ENCODE results near the gene SLC6A20. TPM values are rescaled to one million over a fixed set of nuclear protein-coding genes. Genes with fewer than 3 reads are reported as not detected.

The SLC6A20 gene
- total RNA-seq, 1 donor from 2014 or later, result not detected

DNA sequence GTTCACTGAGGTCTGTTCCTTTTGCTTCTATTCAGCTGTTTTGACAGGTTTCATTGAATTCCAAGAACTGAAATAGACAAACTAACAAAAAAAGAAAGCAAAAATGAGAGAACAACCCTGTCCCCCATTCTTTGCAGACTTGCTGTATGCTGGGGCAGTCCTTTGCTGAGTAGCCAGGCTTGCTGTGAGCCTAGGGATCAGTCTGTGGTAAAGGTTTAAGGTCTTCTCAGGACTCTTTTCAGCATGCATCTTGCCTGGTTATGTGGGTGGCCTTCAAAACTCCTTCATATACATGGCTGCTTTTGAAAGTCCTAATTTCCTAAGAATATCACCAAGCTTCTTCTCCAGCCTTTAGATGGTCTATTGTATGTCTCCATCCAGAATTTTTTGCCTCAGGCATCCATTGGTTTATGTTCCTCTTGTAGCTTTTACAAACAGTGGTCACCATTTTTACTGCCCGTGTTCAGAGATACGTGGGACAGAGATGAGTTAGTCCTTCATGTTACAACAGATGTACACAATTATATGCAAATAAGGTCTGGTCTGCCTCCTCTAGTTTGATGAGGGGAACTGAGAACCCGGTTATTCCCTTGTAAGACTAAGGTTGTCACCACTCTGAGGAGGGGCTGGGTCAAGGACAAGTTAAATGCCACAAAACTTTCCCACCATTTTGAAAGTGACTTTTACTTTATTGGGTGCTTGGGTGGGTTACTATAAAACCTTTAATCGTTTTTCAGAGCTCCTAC, 65.8 kb downstream of the SLC6A20 start:
- no peak for DNase-seq (ENCODE audit: low read depth)

- no peak for DNase-seq (ENCODE audit: low read depth)
These were observed 66.7 kb downstream of the SLC6A20 start for GRCh38 chr3:45729614-45730013.

DNA sequence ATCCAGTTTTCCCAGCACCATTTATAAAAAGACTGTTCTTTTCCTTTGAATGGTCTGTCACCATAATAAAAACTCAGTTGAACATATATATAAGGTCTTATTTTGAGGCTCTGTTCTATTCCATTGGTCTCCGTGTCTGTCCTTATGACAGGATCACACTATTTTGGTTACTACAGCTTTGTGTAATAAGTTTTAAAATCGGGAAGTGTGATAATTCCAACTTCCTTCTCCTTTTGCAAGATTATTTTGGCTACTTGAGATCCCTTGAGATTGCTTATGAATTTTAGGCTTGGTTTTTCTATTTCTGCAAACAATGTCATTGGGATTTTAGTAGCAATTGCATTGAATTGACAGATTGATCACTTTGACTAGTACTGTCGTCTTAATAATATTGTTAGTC, 71.4 kb downstream of the SLC6A20 start:
- DNase-seq (ENCODE audit: low read depth), result no peak

DNA sequence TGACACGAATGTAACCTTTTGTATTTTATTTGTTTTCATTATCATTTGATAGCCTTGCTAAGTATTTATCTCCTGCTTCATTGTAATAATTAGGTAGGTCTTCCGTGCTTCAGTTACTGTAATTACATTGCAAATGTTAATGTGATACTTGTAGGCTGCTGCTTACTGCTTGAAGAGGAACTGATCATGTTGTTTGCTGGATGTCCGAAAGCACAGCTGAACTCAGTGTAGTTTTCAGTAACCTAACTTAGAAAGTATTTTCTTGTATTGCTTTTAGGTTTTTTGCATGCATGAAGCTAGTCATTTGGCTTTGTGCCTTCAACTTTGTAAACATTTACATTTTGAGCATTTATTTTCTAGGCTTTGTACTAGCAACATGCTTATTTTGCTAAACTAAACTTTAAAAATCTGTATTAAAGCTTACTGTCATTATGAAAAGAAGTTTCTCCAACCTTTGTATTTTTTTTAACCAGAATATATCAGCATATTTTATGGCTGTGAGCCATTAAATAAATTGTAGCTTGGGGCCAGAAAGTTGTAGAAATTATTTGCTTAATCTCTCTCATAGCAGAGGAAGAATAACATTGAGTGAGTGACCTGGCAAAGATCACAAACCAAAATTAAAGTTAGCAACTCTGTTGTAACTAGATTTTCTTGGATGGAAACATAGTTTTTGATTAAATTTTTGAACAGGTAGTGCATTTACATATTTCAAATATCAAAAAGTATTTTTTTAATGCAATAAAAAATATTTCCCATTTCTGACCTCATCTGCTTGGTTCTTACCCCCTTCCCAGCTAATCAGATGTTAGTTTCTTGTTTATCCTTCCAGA, 76.5 kb downstream of the SLC6A20 start:
- DNase-seq (ENCODE audit: low read depth), result no peak

DNA sequence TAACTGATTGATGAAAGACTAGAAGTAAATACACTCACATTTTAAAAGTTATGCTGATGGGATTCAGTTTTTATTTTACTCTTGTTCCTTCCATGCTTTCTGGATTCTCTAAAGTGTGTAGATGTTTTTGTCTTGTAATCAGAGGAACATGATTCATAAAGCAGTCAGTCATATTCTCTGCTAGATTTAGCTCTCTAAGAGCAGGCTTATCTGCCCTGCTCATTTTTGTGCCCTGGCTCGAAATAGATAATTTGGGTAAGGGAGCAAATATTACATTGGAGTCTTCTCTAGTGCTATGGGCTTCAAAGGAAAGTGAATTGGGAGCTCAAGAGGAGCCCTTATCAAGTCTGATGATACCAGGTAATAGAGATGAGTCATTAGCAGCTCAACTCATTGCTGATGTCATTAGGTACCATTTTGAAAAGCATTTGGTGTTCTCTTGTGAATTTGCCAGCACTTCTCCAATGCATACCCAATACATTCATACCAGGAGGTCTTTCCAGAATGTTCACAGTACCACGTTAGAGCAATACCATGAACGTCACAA, 79.5 kb downstream of the SLC6A20 start:
- DNase-seq (ENCODE audit: low read depth), result no peak

DNA sequence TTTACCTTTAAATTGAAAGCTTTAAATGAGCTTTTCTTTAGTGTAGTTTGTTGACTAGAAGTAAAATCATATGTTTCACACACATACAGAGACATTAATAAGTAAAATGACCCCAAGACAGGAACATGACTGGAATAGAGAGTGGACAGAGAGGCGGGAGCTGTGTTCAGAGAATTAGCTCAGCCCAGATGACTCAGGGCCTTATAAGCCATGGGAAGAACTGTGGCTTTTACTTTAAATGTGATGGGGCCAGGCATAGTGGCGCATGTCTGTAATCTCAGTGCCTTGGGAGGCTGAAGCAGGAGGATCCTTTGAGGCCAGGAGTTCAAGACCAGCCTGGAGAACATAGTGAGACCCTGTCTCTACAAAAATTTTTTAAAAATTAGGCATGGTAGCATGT, 80.4 kb downstream of the SLC6A20 start:
- no peak for DNase-seq (ENCODE audit: low read depth)

DNA sequence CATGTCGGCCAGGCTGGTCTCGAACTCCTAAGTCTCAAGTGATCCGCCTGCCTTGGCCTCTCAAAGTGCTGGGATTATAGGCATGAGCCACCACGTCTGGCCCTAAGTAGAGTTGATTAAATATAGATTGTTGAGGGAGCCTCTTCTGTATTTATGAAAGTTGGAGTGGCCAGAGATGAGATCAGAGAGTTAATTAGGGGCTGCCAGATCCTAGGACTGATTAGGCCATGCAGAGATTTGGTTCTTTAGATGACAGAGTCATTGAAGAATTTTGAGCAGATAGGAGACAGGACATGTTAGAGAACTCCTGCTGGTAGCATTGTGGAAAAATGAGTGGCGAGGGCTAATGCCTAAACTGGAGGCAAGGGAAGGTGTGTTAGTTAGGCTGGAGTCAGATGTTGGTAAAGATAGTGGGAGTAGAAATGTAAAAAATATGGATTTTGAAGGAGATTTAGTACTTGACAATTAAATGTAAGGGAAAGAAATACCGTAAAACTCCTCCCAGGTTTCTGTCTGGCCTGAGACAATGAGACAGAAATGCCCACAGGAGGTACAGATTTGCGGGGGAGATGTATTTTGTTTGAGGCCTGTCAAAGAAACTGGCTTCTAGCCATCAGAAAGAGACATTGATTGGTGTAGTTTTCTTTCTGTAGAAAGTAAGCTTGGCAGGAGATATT, 83.8 kb downstream of the SLC6A20 start:
- peak; percentile 86 for DNase-seq (ENCODE audit: low read depth)

- DNase-seq (ENCODE audit: low read depth), result peak; percentile 32
These were observed 84.4 kb downstream of the SLC6A20 start for GRCh38 chr3:45711931-45712330.

GRCh38 chr3:45705839-45706808, 90.2 kb downstream of the SLC6A20 start:
- no peak for DNase-seq (ENCODE audit: low read depth)

Other genes starting within 250 kb of the SLC6A20 start
- gene LIMD1, start 201.8 kb downstream of the SLC6A20 start, total RNA-seq, result 29.2 and 35.9 TPM in 2 replicates
- 18.0 and 30.3 TPM in 2 replicates for gene SACM1L, start 107.1 kb downstream of the SLC6A20 start, total RNA-seq
- gene LZTFL1, start 45.6 kb upstream of the SLC6A20 start, total RNA-seq, result 13.6 and 15.8 TPM in 2 replicates
- gene CCR9, start 90.0 kb upstream of the SLC6A20 start, total RNA-seq, result not detected in 2 replicates
- not detected in 2 replicates for gene CXCR6, start 146.9 kb upstream of the SLC6A20 start, total RNA-seq
- gene FYCO1, start 199.3 kb upstream of the SLC6A20 start, total RNA-seq, result 35.8 and 37.1 TPM in 2 replicates
- not detected in 2 replicates for gene XCR1, start 230.9 kb upstream of the SLC6A20 start, total RNA-seq

Measured in myocyte (in vitro differentiated cells).